ENCODE measurements around the gene TCFL5.

The TCFL5 gene

DNA sequence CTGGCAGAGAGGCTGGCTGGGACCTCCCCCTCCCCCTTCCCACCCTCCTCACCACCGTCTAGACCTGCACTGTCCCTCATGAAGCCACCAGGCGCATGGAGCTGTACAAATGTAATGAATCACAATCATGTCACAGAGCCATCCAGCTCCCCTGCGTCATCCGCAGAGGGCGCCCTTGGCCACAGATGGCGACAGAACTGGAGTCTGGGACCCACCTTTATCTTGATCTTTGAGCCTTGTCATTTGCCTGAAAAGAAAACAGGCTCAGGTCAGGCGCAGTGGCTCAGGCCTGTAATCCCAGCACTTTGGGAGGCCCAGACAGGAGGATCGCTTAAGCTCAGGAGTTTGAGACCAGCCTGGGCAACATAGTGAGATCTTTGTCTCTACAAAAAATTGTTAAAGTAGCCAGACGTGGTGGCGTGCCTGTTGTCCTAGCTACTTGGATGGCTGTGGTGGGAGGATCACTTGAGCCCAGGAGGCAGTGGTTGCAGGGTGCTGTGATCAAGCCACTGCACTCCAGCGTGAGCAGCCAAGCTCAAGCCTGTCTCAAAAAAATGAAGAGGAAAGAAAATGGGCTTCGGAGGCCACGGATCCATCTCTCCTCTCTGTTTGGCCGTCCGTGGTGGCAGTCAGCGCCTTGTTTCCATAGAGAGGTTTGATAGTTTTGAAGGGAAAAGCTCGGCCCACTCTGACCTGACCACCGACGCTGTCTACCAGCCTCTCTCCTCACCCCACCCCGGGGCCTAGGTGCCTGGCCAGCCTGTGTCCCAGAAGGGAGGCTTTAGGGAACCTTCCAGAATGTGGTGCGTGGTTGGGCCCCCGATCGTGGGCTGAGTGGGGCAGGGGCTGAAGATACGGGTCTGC lies 38.6 kb downstream of the TCFL5 start:
- no peak for DNase-seq (ENCODE audit: low read depth, low spot score)

DNA sequence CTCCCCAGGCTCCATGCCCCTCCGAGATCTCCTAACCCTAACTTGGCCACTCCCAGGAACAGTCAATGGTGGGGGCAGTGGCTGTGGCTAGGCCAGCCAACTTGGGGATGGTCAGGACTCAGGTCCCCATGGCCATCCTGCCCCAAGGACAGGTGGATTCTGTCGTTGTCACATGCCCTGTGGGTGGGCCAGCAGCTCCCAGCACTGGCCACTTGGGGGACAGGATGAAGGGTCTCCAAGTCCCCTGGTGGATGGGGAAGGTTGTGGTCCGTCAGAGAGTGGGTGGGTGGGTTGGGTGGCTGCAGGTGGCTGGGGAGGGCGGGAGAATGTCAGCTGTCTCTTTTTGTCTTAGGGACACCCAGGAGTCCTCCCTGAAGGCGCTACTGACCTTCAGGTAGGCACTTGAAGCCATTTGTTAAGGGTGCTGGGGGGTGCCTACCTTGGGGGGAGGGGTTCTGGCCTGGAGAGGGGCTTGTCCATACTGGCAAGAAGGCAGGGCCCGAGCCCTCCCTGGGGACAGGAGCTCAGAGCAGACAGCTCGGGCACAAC lies 39.3 kb downstream of the TCFL5 start:
- no peak for DNase-seq (ENCODE audit: low read depth, low spot score)

GRCh38 chr20:62821726-62822210 lies 39.9 kb downstream of the TCFL5 start:
- no peak for DNase-seq (ENCODE audit: low read depth, low spot score)

GRCh38 chr20:62820962-62821725 lies 40.5 kb downstream of the TCFL5 start:
- DNase-seq (ENCODE audit: low read depth, low spot score), result no peak

DNA sequence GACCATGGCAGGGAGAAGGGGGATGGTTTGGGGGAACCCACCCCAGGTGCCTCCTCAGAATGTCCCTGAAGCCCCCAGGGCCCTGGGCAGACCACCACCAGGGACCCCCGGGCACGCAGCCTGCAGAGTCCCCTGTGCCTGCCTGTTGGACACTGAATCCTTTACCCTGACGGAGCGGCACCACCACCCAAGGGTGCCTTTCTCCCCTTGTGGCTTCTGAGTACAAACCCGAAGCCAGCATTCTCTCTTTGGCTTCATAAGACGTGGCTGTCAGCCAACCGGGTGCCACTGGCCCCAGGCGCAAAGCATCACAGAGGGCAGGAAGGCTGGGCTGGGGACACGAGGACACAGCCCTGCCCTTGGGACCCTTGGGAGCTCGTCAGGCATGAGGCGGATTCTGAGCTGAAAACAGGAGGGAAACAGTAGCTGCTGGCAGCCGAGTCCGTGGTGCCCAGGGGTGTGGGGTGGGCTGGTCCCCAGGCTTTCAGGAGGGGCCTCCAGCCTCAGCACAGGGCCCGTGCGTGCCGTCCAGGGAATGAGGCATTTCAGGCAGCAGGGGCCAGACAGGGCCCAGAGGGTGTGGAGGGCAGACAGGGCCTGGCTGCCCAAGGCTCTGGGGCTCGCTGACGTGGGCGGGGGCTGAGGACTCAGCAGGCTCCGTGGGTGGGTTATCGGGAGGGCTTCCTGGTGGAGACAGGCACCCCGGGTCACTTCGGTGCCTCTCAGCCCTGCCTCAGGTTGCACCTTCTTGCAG lies 41.2 kb downstream of the TCFL5 start:
- DNase-seq (ENCODE audit: low read depth, low spot score), result no peak

- no peak for DNase-seq (ENCODE audit: low read depth, low spot score)
These were observed 42.0 kb downstream of the TCFL5 start for GRCh38 chr20:62819494-62820174.

DNA sequence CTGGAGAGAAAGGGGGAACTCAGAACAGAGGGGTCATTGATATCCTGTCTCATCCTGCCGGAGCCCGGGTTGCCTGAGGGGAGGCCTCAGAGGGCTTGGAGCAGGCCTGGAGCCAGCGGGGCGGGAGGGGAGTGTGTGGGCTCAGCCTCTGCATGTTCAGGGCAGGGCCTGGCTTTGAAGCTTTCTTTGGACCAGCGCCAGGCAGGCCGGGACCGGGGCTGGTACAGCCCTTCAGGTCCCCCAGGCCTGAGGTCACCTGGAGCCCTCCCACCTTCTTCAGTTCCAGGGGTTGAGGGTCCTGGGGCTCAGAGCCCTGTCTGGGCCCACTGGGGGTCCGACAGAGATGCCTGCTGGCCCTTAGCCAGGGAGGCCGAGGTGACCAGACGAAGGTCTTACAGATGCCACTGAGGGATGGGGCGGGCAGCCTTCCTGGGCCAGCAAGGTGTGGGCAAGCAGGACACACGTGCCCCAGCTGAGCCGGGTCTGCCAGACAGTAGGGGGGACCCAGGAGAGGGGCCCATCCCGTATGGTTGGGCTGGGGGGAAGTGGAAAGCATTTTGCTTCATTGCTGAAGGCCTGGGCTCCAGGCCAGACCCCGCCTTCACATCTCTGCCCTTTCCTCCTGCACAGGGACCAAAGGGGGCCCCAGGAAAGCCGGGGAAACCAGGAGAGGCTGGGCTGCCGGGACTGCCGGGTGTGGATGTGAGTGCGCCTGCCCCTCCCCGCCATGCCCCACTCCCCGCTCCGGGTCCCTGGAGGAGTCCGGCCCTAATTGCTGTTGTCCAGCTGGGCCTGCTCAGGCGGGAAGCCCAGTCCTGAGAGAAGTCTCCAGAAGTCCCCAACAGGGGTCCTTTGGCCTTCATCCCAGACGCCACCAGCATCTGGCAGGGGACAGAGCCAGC lies 42.8 kb downstream of the TCFL5 start:
- DNase-seq (ENCODE audit: low read depth, low spot score), result no peak

- DNase-seq (ENCODE audit: low read depth, low spot score), result no peak
These were observed 43.5 kb downstream of the TCFL5 start for GRCh38 chr20:62817975-62818591.

DNA sequence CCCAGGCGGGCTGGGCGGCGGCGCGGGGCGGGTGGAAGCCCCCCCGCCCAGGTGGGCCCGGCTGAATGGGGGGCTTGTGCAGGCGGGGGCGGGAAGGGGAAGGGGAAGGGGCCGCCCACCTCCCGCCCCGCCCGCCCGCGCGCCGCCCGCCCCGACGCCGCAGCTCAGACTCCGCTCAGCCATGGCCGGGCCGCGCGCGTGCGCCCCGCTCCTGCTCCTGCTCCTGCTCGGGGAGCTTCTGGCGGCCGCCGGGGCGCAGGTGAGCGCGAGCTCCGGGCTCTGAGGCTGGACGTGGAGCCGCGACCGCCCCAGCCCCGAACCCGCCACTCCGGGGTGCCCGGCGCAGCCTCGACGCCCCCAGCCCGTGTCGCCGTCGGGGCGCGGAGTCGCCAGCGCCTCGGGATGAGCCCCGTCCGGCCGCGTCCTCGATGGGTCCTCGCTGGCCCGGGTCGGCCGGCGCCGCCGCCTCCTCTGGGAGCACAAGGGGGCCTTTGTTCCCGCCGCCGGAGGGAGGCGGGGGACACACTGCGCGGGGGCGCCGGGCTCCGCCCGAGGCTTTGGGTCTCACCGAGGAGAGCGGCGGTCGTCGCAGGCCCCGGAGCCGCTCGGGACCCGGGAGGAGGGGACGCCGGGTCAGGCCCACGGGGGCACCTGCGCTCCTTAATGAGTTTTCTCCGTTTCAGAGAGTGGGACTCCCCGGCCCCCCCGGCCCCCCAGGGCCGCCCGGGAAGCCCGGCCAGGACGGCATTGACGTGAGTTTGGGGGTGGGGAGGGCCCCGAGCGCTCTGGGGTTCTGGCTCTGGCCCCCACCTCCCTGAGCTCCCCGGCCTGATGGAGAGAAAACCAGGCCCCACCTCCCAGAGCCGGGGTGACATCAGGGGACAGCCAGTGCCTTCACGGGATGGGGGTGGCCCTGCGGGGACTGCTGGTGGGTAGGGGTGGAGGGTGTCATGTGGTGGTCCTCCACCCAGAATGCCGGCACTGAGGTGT lies 44.4 kb downstream of the TCFL5 start, which contains the start of gene COL9A3:
Gene COL9A3, plus strand, starts transcription at position 167 of the 990 bp plus-strand sequence. Its CDS starts 15 bp downstream, at position 182.
- DNase-seq (ENCODE audit: low read depth, low spot score), result no peak

- DNase-seq (ENCODE audit: low read depth, low spot score), result no peak
These were observed 45.4 kb downstream of the TCFL5 start for GRCh38 chr20:62816031-62816883.

GRCh38 chr20:62815066-62815991 lies 46.3 kb downstream of the TCFL5 start:
- DNase-seq (ENCODE audit: low read depth, low spot score), result no peak

DNA sequence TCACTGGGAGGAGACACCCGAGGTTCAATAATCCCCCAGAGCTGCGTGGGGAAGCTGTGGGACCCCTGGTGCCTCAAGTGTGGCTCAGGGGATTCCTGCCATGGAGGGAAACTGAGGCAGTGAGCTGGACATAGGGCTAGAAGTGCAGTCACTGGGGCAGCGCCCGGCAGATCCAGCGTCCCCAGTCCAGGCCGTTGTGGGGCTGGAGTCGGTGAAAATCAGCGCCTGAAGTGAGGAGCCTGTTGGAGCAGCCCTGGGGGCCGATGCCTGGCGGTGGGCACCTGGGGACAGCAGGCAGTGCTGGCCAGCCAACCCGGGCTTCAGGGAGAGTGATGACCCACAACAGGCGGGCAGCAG lies 46.9 kb downstream of the TCFL5 start:
- DNase-seq (ENCODE audit: low read depth, low spot score), result no peak

GRCh38 chr20:62814060-62814708 lies 47.4 kb downstream of the TCFL5 start:
- DNase-seq (ENCODE audit: low read depth, low spot score), result no peak

GRCh38 chr20:62813588-62813987 lies 48.0 kb downstream of the TCFL5 start:
- DNase-seq (ENCODE audit: low read depth, low spot score), result no peak

DNA sequence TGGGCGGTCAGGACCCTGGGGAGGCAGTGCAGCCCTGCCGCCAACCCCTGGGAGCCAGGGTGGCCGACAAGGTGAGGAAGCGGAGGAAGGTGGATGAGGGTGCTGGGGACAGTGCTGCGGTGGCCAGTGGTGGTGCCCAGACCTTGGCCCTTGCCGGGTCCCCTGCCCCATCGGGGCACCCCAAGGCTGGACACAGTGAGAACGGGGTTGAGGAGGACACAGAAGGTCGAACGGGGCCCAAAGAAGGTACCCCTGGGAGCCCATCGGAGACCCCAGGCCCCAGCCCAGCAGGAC lies 48.8 kb downstream of the TCFL5 start:
- no peak for DNase-seq (ENCODE audit: low read depth, low spot score)

Data from brain pericyte (primary cell).